Measurements from ENCODE around the gene DLX2.

- TF ChIP-seq FOS (IDR thresholded peaks at IDR 0.05; ENCODE audit: borderline replicate concordance, insufficient read depth, low read length) (no peak), JUN (IDR thresholded peaks at IDR 0.05; ENCODE audit: borderline replicate concordance, insufficient read depth, insufficient read length, low read depth) (no peak), POLR2A (IDR thresholded peaks at IDR 0.05; ENCODE audit: low read depth, low read length) (no peak), CTCF (IDR thresholded peaks at IDR 0.05; ENCODE audit: extremely low read depth in 1 of 2, insufficient read depth in 1 of 2, low read depth in 1 of 2, low read length in 2 of 2) (no peak), GATA2 (IDR thresholded peaks at IDR 0.05; ENCODE audit: insufficient read depth, insufficient read length, low read depth, low read length) (no peak), EZH2 (IDR thresholded peaks at IDR 0.05; ENCODE audit: borderline replicate concordance, low read depth, low read length, severe bottlenecking) (no peak), POLR2AphosphoS5 (IDR thresholded peaks at IDR 0.05; ENCODE audit: insufficient read depth, low read depth, low read length) (no peak)
These were observed 11.9 kb upstream of the DLX2 start for GRCh38 chr2:172114579-172114978.
